Ecto neural progenitor cell (in vitro differentiated cells): Measurements from ENCODE around the gene NHLH1.

Source experiments
- DNase-seq: peaks from one replicate; pipeline ENCODE4 v3.0.0-alpha.2; 2018; ENCODE audit warnings: low spot score

NHLH1 gene

DNA sequence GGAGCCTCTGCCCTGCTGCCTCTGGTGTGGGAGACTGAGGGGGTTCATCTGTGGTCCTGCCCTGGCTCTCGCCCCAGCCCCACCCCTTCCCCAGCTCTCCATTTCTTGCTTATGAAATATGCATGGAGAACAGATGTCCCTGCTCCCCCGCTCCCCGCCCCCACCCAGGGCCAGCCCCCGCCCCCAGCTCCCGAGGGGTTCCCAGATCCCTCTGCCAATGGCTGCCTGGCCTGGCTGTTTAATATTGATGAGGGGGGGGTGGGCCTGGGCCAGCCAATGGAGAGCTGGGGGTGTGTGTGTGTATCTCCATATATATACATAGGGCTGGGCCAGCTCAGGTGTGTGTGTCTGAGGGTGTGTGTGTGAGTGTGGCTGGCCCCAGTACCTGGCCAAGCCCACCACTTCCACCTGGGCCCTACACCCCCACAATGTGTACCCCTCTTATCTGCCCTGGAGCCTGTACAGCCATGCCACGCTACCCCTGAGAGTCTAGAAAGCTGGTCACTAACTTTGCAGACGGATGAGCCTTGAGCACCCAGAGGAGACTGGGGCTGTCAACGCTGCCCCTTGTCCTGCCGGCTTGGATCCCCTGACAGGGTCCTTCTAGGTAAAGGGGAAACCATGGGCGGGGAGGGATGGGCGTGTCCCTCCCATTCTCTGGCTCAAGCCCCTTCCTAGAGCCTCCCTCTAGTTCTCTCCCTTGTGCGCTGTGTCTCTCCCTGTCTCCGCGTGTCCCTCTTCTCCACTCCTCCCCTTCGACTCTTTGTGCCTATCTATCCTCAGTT lies at the start of gene NHLH1:
NHLH1 (plus strand) TSS at position 341 of the 785 bp plus-strand sequence. CDS start 3,661 bp downstream, outside the sequence.
- no peak for DNase-seq

DNA sequence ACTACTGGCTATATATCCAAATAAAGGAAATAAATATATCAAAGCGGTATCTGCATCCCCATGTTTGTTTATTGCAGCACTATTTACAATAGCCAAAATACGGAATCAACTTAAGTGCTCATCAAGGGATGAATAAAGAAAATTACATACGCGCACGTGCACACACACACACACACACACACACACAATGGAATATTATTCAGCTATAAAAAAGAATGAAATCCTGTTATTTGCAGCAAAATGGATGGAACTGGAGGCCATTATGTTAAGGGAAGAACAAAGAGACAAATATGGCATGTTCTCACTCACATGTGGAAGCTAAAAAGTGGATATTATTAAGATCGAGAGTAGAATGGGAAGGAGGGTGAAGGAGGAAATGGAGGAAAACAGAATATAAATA lies 44.0 kb upstream of the NHLH1 start:
- DNase-seq = no peak

DNA sequence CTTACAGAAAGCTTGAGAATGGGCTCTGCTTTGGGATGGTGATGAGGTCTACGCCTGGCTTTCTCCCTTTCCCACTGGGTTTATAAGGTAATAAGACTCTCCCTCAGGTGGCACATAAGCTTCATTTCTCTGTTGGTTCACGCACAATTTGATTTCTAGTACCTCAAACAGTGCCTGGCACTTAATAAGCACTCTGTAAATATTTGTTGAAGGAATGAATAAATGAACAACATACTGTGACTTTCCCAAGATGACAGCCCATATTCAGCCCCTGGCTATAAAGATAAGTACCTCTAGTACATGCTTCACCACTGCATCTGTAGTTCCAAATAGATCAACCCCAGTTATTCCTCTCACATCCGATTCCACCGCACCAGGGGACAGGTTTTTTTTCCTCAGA lies 41.6 kb upstream of the NHLH1 start:
- DNase-seq = no peak

DNA sequence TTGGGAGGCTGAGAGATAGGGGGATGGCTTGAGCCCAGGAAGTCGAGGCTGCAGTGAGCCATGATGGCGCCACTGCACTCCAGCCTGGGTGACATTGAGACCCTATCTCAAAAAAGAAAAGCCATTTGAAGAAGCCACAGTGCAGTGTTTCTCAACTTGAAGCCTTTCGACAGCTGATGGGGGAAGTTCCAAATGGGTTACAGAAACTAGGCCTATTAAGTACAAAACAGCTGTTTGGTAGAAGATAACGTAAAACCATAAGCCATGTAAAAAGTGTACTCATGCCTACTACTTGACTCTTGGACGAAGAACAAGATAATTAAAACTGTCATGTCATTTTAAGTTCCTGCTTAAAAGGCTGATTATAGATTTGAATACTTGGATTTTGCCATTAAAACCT lies 40.5 kb upstream of the NHLH1 start:
- DNase-seq = no peak

DNA sequence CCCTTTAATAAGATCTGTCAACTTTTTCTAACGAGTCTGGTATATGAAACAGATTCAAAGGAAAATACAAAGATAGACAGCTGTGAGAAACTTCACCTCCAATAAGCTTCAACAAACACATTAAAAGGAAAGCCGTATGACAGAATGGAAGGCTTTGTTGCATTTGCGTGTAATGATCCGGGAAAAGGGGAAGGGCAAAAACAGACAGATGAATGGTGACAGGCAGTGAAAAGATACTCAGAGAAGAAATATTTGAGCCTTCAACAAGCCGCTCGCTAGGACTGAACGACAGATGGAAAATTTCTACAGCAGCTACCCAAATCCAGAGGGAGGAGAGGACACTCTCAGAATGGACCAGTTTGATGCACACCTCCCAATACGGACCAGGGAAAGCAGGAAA lies 38.7 kb upstream of the NHLH1 start:
- no peak for DNase-seq

DNA sequence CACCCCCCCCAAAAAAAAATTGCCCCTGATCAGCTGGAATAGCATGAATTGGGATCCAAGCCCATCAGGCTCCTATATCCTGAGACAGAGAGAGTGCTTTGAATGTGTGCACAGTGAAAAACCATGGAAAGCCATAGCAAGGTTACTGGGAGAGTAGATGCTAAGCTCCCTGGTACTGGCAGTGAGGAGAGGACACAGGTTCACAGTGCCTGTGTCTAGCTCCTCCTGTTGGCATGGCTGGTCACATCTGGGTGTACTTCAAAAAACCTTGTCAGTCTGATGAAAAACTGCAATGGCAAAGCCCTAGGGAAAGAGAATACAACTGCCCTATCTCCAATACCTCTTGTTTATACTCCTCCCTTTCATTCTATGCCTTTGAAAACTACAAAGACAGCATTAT lies 36.8 kb upstream of the NHLH1 start:
- DNase-seq = no peak

DNA sequence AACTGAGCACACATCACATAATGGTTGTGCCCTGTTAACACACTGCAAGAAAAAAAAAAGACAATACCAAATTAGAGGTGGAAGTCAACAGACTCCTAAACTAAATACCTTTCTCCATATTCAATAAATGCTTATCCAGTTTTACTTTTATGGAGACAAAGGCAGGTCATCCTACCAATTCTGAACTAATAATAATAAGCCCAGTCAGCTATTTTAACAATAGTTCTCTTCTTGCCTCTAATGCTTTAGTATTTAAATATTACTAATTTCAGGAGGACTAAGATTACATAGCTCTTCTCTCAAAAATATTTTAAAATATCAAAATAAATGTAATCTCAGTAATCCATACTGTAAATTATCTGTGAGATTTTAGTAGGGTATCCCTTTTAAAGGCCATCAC lies 34.4 kb upstream of the NHLH1 start:
- DNase-seq = no peak

DNA sequence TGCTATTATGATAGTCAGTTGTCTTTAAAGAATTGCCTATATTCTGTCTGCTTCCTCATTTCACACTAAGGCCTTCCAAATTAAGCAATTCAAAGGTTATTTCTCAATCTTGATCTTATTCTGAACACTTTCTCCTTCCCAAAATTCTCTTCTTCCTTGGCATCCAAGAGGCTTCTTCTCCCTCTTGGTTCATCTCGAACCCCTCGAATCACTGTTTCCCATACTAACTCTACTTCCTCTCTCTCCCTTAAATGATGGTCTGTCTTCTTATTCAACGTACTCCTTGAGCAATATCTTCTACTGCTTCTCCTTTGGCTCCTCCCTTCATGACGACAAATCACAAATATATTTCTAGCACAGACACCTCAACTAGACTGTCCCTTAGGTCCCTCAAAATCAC lies 28.3 kb upstream of the NHLH1 start:
- DNase-seq = no peak

DNA sequence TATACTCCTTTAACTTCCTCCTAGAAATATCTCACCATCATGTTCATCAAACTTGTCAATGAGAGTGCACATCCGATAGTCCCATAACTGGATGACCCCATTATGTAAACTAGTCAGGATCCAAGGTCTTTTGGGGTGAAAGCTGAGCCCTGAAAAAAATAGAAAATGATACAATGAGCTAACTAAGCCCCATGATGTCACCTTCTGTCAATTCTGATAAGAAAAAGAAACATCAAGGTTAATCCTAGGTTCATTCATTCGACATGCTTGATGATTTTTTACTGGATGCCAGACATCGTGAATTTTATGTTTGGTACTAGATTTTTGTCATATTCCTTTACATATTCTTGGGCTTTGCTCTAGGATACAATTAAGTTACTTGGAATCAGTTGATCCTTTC lies 26.7 kb upstream of the NHLH1 start:
- DNase-seq = no peak

DNA sequence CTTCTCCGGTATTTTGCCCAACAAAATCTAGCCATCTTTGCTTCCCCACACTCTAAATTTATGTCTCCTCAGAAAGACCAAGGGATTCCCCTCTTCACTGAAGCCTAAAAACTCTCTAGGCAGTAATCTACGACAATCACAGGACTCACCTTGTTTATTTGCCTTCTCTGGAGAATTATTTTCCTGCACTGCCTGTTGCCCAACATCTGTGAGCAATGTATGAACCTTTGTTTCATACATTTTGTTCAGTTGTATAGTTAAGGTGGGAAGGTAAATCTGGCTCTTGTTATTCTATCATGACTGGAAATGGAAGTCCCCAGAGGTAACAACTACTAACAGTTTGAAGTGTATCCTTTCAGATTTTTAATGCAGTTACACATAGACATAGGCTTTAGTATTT lies 26.0 kb upstream of the NHLH1 start:
- no peak for DNase-seq

DNA sequence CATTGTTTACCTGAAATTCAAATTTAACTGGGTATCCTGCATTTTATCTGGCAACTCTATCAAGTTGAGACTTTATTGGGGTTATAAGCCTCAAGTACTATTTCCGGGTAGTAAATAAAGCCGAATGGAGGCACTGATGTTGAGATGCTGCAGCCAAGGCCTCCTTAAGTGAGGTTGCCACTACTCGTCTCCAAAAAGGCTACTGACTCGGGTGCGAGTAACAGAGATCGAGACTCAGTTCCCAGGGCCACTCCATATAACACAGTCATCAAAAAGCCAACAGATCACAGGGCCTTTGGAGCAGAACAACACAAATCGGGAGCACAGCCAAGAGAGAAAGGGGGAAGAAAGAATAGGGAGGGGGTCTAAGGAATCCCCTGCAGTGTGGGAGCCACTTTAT lies 24.3 kb upstream of the NHLH1 start:
- DNase-seq = no peak

DNA sequence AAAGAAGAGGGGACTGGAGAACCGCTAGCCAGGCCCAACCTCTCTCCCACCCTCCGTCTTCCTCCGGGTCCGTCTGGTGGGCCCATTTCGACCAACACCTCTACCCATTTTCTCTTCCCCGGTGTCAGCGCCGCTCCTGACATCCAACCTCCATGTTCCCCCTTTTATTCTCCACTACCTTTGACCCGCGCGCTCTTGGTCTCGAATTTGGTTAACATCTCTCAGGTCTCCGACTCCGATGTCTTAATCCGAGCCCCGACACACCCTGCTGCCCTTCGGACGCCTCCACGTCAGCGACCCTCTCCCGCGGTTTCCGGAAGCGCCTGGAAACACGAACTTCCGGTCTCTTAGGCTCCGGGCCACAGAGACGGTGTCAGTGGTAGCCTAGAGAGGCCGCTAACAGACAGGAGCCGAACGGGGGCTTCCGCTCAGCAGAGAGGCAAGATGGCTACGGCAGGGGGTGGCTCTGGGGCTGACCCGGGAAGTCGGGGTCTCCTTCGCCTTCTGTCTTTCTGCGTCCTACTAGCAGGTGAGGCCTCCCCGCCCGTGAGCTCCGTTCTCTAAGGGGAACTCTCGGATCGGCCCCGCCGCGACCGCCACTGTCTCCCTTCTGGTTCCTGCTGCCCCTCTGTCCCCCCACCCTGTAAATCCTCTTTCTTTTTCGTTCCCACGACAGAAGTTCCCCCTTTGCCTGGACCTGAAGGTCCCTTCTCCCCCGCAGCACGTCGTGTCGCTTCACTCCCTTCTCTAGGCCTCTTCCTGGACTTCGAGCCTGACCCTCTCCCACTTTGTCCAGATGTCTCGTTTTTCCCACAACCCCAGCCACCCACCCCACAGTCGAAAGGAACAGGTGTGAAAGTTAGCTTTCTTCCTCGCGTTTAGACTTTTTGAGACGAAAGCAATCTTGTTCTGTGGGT lies 23.7 kb upstream of the NHLH1 start, which contains the start of the genes COPA and NCSTN:
COPA (minus strand) TSS at position 298 of the 917 bp plus-strand sequence; CDS start at position 218, 80 bp downstream.
NCSTN (plus strand) TSS at position 431 of the 917 bp plus-strand sequence; CDS start at position 445, 14 bp downstream.
- DNase-seq = peak; percentile 95

DNA sequence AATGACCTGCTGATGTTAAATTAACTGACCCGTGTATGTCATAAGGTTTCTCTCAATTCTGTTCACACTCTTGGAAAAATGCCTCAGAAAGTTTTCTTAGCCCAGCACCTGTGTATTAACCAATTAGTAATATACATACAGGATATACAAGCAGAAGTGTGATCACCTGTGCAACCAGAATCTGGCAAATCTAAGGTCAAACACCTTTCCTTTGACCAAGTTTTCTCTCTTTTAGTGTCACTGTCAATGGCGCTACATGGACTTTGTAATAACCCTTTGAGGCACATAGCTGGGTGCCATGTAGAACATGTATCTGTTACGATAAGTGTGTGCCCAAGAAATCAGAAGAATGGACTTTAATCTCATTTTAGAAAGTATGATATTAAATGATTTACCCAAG lies 22.6 kb upstream of the NHLH1 start:
- no peak for DNase-seq

DNA sequence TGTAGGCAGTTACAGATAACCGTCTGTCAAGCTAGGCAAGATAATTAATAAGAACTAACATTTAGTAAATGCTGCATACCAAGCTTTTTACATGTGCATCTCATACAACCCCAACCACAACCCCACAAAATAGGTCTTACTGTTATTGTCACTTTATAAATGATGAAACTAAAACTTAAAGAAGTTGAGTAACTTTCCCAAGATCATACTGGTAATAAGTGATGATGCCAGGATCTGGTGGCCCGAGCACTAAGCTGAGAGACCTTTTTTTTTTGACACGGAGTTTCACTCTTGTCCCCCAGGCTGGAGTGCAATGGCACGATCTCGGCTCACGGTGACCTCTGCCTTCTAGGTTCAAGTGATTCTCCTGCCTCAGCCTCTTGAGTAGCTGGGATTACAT lies 21.9 kb upstream of the NHLH1 start:
- DNase-seq = no peak

DNA sequence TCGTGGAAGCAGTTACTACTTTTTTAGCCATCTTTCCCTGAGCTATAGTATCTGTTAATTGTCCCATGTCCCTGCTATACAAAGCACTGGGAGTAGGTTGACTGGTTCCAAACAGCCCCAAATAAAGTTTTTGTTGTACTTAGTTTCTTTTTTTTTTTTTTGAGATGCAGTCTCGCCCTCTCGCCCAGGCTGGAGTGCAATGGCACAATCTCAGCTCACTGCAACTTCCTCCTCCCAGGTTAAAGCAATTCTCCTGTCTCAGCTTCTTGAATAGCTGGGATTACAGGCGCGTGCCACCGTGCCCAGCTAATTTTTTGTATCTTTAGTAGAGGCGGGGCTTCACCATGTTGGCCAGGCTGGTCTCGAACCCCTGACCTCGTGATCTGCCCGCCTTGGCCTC lies 20.4 kb upstream of the NHLH1 start:
- DNase-seq = no peak

DNA sequence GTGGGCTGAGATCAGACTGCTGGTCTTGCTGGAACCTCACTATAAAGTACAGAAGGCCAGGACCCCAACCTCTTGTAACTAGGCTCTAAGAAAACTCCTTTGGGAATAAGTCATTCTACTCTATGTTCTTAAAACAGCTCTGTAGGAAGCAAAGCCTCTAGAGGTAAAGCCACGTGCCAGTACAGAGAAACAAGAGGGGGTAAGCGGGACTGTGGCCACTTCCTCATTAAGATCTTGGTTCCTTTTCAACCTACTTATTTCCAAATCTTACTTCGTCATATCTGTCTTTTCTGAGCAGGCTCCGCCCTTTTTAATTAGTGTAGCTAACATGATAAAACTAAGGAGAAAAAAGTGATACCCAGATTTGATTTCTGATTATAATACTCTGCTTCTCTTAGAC lies 19.9 kb upstream of the NHLH1 start:
- no peak for DNase-seq

DNA sequence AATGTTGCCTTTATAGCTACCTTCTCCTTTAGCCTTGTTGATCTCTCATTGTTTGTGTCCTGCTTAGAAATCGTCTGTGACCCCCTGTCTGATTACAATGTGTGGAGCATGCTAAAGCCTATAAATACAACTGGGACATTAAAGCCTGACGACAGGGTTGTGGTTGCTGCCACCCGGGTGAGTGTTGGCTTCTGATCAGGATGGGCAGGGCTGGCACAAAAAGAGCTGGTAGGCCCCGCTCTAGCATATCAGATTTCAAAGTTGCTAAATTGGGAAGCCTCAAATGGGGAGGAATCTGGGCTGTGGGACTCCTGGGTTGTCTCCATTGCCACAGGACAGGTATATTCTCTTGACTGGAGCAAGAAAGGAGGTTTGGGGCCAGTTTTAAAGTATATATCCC lies 15.2 kb upstream of the NHLH1 start:
- DNase-seq = no peak

DNA sequence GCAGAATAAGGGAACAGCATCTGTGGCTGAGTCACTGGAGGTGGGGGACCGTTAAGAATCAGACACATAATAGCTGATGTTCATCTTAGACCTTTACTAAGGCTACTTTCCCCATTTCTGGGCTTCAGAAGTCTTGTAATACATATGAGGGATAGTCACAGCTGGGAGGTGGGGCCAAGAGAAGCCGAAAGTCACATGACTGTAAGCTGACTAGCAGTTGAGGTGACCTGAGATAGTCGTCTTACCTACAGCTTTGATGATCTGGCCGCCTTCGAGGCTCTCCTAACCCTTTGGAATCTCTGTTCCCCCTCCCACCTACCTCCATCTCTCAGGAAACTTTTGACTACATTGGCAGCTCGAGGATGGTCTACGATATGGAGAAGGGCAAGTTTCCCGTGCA lies 14.3 kb upstream of the NHLH1 start:
- DNase-seq = no peak

DNA sequence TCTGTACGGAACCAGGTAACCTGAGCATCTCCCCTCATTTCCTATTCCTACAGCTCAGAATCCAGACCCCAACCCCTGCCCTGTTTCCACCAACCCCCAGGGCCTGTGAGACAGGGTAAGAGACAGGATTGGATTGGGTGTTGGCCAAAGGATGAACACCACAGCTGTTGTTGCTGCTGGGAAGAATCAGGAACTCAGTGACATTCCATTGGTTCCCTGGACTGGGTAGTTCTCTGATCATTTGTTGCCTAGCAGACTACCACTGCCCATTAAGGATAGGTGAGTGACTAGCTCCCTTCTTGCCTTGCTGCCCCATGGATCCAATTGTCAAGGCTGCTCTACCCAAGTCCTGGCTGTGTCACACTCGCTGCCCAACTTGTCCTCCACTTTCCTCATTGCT lies 13.6 kb upstream of the NHLH1 start:
- no peak for DNase-seq

DNA sequence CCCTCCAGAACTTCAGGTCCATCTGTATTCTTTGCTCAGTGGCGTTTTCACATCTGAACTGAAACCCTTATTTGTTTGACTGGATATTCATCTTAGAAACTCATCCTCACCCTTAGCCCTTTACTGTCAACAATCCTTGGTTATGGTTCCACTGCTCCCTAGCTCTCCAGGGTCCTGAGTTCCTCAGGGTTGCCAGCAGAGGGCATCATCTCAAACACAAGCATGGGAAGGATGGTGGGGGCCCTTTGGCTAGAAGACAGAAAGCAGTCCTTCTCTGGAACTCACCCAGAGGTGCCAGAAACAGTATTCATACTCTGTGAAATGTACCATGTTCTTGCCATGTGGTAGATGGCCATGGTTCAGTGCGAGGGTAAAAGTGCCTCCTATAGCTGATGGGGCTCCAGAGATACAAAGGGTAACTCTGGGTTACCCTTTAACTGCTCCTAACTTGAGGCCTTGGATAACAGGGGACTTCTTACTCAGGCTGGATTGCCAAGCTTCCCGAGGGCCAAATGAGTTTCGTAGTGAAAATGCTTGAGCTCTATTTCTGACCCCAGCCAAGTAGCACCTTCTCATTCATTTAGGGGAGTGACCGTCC lies 12.4 kb upstream of the NHLH1 start:
- DNase-seq = no peak

DNA sequence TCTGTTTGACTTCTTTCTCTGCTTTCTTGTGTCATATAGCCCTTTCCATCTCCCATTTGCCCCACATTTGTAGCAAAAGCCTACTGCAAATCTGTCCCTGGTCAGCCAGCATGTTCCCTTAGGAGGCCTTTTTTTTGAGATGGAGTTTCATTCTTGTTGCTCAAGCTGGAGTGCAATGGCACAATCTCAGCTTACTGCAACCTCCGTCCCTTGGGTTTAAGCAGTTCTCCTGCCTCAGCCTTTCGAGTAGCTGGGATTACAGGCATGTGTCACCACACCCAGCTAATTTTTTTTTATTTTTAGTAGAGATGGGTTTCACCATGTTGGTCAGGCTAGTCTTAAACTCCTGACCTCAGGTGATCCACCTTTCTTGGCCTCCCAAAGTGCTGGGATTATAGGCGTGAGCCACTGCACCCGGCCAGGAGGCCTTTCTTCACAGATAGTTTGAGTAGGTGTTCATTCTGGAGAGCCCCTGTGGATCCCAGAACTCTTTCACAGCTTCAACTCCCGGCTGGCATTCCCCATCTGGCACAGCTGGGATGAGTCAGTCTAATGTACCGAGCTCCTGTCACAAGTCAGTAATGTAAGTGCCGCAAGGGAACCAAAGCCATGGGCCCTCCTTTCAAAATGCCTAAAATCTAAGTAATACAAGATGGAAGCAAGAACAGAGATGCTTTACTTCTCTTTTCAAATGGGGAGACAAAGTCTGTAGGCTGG lies 9.4 kb upstream of the NHLH1 start:
- no peak for DNase-seq

DNA sequence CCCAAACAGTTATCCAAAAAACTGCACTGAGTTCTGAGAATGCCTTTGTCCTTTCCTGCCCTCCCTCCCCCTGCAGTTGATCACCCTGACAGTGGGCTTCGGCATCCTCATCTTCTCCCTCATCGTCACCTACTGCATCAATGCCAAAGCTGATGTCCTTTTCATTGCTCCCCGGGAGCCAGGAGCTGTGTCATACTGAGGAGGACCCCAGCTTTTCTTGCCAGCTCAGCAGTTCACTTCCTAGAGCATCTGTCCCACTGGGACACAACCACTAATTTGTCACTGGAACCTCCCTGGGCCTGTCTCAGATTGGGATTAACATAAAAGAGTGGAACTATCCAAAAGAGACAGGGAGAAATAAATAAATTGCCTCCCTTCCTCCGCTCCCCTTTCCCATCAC lies 8.8 kb upstream of the NHLH1 start:
- DNase-seq = no peak
